Measurements from ENCODE around the gene DGKK.
"Not testable (repeated sequence)": the region's sequence is repeated elsewhere in the genome, so short reads cannot be mapped to it uniquely, and the experiment has no call there.

DGKK gene

DNA sequence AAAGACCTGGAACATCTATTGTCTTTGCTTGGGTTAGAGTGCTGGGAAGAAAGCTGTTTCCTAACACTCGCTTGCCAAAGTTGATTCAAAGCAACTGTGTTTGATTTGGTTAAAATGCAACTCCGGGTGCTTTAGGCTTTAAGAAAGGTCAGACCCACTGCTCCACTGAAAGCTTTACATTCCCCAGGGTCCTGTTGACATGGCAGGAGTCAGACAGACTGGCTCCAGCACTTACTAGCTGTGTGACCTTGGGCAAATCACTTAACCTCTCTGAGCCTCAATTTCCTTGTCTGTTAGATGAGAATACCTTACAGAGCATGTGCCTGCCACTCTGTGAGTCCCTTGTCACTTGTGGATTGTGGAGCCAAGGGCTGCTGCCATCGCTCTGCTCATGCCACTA, 39.0 kb downstream of the DGKK start:
- no peak for DNase-seq (ENCODE audit: low read depth in 2 of 2)

DNA sequence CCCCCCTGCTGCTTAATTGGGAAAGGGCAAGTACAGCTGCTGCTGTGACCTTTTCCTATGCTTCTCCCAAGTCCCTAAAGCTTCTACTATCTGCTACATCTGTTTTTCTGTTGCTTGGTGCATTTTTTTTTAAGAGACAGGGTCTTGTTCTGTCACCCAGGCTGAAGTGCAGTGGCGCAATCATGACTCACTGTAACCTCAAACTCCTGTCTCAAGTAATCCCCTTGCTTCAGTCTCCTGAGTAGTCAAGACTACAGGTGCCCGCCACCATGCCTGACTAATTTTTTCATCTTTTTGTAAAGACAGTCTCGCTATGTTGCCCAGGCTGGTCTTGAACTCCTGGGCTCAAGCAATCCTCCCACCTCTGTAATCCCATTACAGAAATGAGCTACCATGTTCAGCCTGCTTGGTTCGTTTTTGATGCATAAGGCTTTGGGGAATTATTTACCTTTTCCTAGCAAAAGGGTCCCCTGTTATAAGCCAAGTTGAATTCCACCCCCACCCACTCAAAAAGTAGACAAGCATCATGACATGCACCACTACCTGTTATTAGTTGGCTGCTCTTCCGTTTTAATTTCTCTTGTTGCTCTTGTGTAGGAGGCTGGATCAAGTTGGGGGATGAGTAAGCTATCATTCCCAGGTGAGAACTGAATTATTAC, 39.6 kb downstream of the DGKK start:
- no peak for DNase-seq (ENCODE audit: low read depth in 2 of 2)

DNA sequence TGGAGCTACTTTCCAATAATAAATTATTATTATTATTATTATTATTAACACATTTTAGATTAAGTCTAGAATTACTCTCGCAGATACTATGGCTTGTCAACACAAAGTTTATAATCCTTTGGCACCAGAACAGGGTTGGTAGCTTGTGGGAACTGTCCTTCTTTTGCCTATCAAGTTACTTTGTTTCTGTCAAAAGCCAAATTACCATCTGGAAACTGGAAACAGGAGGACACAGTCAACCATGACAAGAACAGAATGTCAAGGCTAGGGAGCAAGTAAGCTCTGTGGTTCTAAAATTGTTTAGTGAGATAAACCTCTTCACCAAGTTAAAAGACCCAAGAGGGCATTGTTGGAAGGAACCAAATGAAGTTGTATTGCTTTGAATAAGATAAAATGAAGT, 42.5 kb downstream of the DGKK start:
- DNase-seq (ENCODE audit: low read depth in 2 of 2): no peak

DNA sequence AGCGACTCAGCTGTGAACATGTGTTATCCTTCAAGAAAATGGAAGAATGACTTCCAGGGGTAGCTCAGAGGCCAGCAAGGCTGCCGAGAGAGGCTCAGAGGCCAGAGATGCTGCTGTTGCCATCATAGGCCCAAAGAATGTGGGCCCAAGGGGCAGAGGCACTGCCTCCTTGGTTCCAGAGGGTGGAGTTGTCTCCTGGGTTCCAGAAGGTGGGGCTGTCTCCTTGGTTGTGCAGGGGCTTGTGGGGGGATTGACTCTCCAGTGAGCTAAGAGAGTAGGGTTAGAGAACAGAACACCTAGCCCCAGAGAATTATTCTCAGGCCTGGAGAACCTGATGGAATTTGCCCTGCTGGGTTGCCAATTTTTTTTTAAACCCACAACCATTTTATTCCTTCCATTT, 62.6 kb downstream of the DGKK start:
- no peak for DNase-seq (ENCODE audit: low read depth in 2 of 2)

DNA sequence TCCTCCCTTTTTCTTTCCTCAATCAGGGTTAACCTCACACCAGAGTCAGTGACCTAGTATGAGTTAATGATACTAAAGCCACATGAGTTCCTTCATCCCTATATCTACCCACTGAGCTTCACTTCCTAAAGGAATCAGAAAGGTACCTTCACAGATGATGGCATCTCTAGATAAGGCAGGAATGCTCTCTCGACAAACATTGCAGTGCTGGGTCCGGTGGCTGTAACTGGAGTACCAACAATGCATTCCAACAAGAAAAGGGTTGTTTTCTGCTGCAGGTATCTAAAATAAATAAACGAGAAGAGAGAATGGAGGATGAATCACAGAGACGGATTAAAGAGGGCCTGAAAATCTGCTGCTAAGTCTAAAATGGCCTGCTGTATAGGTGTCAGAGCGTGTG, 66.7 kb downstream of the DGKK start:
- no peak for DNase-seq (ENCODE audit: low read depth in 2 of 2)

DNA sequence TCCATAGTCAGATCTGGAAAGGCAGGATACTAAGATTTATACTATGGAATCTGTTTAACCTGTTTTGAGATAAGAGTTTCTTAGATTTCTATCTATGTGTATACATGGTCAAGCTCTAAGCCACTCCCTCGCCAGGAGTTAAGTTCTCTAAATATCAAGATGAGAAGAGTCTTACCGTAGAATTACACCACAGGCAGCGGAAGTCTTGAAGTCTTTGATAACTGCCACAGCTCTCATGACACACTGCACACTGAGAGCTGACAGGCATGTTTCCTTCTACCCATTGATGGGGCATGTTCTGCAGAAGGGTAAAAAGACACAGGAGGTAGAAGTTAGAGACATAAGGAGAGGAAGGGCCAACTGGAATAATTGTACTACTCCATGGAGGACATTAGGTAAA, 67.7 kb downstream of the DGKK start:
- no peak for DNase-seq (ENCODE audit: low read depth in 2 of 2)

DNA sequence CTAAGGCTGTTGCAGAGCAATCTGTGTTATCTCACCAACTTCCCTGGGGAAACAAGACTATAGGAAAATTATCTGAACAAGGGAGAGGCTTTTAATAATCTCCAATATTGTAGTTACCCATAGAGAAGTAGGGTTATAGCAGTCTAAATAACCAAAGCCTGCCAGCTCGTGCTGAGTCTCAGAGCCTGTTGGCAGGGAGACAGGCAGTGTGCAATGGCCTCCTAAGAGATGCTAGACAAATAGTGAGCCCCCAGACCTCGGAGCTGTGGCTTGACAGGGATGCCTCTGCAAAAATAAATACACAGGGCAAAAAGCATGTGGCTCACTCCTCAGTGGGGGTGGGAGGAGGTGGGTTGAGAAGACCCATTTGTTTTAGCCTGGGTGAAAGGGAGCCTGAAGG, 76.7 kb downstream of the DGKK start:
- DNase-seq (ENCODE audit: low read depth in 2 of 2): no peak

DNA sequence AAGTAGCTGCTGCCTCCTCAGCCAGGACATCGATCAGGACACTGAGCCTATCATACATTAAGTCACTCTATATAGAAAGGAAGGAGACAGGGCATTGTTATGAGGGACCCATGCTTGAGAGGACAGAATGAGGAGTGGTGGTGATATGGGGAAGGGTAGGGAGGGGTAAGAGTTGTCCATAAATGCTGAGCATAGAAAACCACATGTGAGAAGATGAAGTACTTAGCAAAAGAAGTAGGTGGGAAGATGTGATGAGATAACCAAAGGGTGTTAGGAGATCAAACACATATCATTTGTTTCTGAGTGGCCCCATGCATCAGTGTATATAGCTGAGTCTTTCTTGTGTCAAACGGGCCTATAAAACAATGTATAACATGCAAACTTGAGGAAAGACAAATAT, 84.1 kb downstream of the DGKK start:
- no peak for DNase-seq (ENCODE audit: low read depth in 2 of 2)

DNA sequence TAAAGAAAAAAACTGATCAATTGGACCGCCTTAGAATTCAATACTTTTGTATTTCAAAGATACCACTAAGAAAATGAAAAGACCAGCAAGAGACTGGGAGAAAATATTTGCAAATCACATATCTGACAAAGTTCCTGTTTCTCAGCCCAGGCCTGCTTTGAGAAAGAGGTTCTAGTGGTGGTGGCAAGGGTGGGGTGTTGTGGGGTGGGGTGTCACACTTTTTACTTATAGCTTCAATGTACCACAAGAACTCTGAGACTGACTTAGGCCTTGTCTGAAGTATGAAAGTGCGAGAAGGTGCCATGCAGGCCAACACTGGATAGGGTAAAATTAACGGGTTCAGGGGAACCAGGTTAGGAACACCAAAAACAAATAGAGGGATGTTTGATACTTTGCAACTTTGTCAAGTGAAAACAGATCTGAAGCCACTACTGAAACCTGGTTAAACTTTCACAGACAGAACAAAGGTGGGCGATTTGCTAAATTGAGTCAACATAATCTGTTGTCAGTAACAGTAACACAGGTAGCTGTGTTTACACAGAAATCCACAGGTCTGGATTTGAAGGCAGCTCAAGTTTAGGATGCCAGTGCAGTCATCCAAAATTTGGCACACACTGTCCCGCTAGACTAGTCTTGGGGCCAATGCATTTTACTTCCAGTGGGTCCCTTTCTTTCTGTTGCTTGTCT, 88.8 kb downstream of the DGKK start:
- no peak for DNase-seq (ENCODE audit: low read depth in 2 of 2)

DNA sequence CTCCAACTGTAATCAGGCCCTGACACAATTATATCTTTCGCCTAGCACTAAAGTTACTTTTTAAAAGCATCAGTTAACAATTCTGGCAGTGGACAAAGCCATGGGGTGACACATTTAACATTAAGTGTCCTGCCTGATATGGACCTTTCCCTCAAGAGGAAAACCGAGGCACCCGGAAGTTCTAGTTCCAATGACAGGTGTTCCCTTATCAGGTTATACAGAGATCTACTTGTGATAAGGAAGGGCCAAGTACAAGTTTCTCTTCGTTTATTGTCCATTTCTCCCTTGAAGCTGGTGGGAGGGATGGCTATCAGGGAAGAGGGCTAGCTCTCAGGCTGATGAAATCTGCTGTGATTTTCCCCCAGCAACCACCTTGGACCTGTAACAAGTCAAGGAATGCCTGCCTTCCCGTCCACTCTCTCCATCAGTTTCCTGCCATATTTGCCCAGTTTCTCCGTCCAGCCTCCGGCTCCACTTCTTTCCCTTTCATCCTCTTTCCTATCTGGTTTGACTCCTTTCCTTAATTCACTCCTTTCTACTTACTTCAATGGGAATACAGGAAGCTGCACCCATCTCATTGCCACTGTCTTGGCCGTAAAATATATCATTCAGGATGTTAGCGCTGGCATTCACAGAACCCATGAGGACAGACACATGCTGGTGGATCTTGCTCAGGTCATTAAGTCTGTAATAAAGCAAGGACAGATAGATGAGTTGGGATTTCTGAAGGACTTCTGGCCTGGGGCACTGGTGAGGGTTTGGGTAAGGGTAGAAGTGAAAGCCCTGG, 95.0 kb downstream of the DGKK start:
- DNase-seq (ENCODE audit: low read depth in 2 of 2): no peak

DNA sequence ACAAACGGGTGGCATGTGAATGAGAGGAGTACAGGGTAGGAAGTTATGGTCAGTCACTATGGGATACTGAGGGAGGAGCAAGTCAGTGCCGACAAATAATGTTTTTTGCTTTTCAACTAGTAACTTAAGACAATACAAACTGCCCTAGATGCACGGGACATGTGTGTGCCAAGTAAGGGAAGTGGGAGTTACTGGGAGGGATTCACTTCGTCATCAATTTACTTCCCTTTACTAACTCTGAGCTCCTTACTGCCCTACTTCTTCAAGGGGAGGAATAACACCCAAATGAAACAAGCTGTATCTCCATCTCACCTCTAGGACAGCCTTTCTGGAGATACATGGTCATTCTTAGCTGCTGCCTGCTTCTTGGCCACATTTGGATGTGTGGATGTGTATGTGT, 97.7 kb downstream of the DGKK start:
- DNase-seq (ENCODE audit: low read depth in 2 of 2): no peak

DNA sequence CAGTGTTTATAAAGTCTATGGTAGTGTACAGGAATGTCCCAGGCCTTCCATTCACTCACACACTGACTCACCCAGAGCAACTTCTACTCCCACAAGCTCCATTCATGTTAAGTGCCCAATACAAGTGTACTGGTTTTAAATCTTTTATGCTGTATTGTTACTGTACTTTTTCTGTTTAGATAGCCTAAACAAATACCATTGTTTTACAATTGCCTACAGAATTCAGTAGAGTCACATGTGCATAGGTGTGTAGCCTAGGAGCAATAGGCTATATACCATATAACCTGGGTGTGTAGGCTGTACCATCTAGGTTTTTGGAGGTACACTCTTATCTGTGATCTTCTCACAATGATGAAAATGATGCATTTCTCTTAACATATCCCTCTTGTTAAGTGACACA, 126.7 kb downstream of the DGKK start:
- DNase-seq (ENCODE audit: low read depth in 2 of 2): no peak

DNA sequence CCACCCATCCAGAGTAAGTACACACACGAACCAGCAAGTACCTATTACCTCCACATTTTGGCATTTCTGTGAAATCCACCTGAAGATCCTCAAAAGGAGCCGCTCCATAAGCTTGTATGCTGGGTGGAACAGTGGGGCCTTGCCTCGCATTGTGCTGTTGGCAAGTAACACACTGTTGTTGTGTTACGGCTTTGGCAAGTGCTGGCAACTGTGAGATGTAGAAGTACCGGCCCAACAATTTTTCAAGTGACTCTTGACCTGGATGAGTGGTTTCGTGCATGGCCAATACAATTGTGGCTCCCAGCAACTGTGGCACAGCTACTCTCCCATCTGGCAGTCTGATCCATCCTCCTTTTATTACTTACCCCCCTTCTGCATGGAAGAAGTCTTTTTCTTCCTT, 137.3 kb downstream of the DGKK start:
- DNase-seq (ENCODE audit: low read depth in 2 of 2): no peak

DNA sequence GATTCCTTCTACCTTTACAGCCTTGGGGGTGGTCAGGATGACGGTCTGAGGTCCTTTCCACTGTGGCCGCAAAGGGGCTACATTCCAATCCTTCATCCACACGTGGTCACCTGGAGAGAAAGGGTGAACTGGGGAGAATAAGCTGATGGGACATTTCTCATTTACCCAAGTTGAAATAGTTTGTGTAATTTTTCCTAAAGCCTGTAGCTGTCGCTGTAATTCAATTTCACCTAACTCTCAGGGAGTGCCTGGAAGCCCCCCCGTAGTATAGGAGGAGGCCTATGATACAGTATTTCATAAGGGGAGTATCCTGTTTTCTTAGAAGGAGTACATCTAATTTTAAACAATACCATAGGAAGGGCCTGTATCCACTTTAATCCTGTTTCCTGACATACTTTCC, 138.0 kb downstream of the DGKK start:
- not testable (repeated sequence) for DNase-seq (ENCODE audit: low read depth in 2 of 2)

DNA sequence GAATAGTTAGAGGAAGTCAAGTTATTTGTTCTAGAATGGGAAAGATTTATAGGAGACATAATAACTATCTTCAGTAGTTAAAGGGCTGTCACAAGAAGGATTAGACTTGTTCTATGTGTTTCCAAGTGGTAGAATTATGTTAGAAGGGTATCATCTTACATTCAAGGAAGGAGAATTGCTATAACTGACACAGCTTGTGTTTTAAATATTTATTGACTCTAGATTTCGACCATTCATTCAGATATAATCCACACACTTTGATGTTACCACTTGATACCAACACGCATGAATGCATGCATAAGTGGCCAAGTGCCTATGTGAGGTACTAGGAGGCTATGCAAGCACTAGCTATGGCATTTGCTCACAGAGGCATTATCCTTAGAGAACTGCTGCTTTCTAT, 143.4 kb downstream of the DGKK start:
- no peak for DNase-seq (ENCODE audit: low read depth in 2 of 2)
